ENCODE results near the gene CRB1.

CRB1 gene

GRCh38 chr1:197268012-197268411 lies at the start of gene CRB1:
CRB1 (plus strand) TSS chr1:197268252; CDS start chr1:197268413, 161 bp downstream.
- no peak for DNase-seq

- DNase-seq: no peak
These were observed 49.2 kb upstream of the CRB1 start for GRCh38 chr1:197218857-197219256.

GRCh38 chr1:197222025-197222685 lies 45.9 kb upstream of the CRB1 start:
- DNase-seq: no peak

- DNase-seq: no peak
These were observed 45.3 kb upstream of the CRB1 start for GRCh38 chr1:197222780-197223179.

- DNase-seq: no peak
These were observed 43.9 kb upstream of the CRB1 start for GRCh38 chr1:197224160-197224559.

GRCh38 chr1:197225611-197226010 lies 42.4 kb upstream of the CRB1 start:
- no peak for DNase-seq

- DNase-seq: no peak
These were observed 33.5 kb upstream of the CRB1 start for GRCh38 chr1:197234581-197234980.

GRCh38 chr1:197235355-197235754 lies 32.7 kb upstream of the CRB1 start:
- no peak for DNase-seq

GRCh38 chr1:197247465-197247864 lies 20.6 kb upstream of the CRB1 start:
- DNase-seq: no peak

GRCh38 chr1:197249324-197249723 lies 18.7 kb upstream of the CRB1 start:
- DNase-seq: no peak

GRCh38 chr1:197250616-197251015 lies 17.4 kb upstream of the CRB1 start:
- no peak for DNase-seq

GRCh38 chr1:197252973-197253372 lies 15.1 kb upstream of the CRB1 start:
- DNase-seq: no peak

- DNase-seq: no peak
These were observed 13.2 kb upstream of the CRB1 start for GRCh38 chr1:197254866-197255265.

GRCh38 chr1:197264936-197265567 lies 3.0 kb upstream of the CRB1 start:
- no peak for DNase-seq

GRCh38 chr1:197269053-197269452 lies 1.0 kb downstream of the CRB1 start:
- peak; percentile 52 for DNase-seq

GRCh38 chr1:197272791-197273190 lies 4.7 kb downstream of the CRB1 start:
- no peak for DNase-seq

GRCh38 chr1:197277166-197277565 lies 9.1 kb downstream of the CRB1 start:
- no peak for DNase-seq

- DNase-seq: no peak
These were observed 16.3 kb downstream of the CRB1 start for GRCh38 chr1:197284325-197284724.

- DNase-seq: no peak
These were observed 16.9 kb downstream of the CRB1 start for GRCh38 chr1:197284966-197285365.

GRCh38 chr1:197285526-197286205 lies 17.6 kb downstream of the CRB1 start:
- no peak for DNase-seq

GRCh38 chr1:197286634-197287033 lies 18.6 kb downstream of the CRB1 start:
- no peak for DNase-seq

- no peak for DNase-seq
These were observed 19.8 kb downstream of the CRB1 start for GRCh38 chr1:197287863-197288262.

- DNase-seq: no peak
These were observed 34.7 kb downstream of the CRB1 start for GRCh38 chr1:197302775-197303174.

- DNase-seq: no peak
These were observed 35.4 kb downstream of the CRB1 start for GRCh38 chr1:197303463-197303862.
